Upper lobe of left lung (tissue), 6 donors: ENCODE data around the gene ALDH8A1. TPM values are rescaled to one million over a fixed set of nuclear protein-coding genes. Genes with fewer than 3 reads are reported as not detected.

ENCODE experiments used
- ATAC-seq, 2 donors: fragments of 200-7000 bp; cut with Tn5 transposase; one replicate each; pipeline ENCODE4 v1.9.1; 2022; ENCODE audit warnings: mild to moderate bottlenecking in 2 of 2, moderate library complexity in 2 of 2; ENCODE audit not compliant: low FRiP score in 2 of 2
- DNase-seq, 2 donors: peaks; one replicate each; pipeline ENCODE4 v3.0.0-alpha.2; 2019 to 2020
- H3K27ac ChIP-seq, 4 donors: fragments of 200-600 bp; sonication (generic); one replicate each; pipeline ENCODE4 v1.5.1; 2016 to 2019
- H3K27me3 ChIP-seq, 4 donors: fragments of 200-600 bp; sonication (generic); one replicate each; pipeline ENCODE4 v1.5.1; 2017 to 2019
- H3K36me3 ChIP-seq, 4 donors: fragments of 200-600 bp; sonication (generic); one replicate each; pipeline ENCODE4 v1.5.1; 2016 to 2019
- H3K4me1 ChIP-seq, 4 donors: fragments of 200-600 bp; sonication (generic); one replicate each; pipeline ENCODE4 v1.5.1; 2018 to 2019
- H3K4me3 ChIP-seq, 4 donors: fragments of 200-600 bp; sonication (generic); one replicate each; pipeline ENCODE4 v1.5.1; 2017 to 2019; ENCODE audit warnings: mild to moderate bottlenecking in 2 of 4, moderate library complexity in 1 of 4
- H3K9me3 ChIP-seq, 4 donors: fragments of 200-600 bp; sonication (generic); one replicate each; pipeline ENCODE4 v1.5.1; 2018 to 2019
- CTCF ChIP-seq, 6 experiments: fragments of 450-650 bp in 4 of 6; fragments of 200-600 bp in 2 of 6; sonication (generic) in 2 of 6; IDR thresholded peaks; one replicate each; pipeline ENCODE4 v1.5.1; 2016 to 2019; ENCODE audit warnings: antibody characterized with exemption in 6 of 6
- EP300 ChIP-seq, 4 donors: sonication (generic); formaldehyde crosslinking; IDR thresholded peaks; one replicate each; pipeline ENCODE4 v1.5.1; 2017; ENCODE audit warnings: antibody characterized with exemption in 4 of 4, control low read depth in 2 of 4
- POLR2A ChIP-seq, 4 donors: fragments of 450-650 bp; IDR thresholded peaks; one replicate each; pipeline ENCODE4 v1.5.1; 2016 to 2017; ENCODE audit warnings: antibody characterized with exemption in 4 of 4, mild to moderate bottlenecking in 2 of 4
- POLR2AphosphoS5 ChIP-seq, 2 donors: sonication (generic); formaldehyde crosslinking; IDR thresholded peaks; one replicate each; pipeline ENCODE4 v1.5.1; 2017; ENCODE audit warnings: antibody characterized with exemption in 2 of 2
- WGBS, 2 donors: methylation state at CpG; one replicate each; pipeline ENCODE4 v1.1.5; 2017 to 2018; 5-methylcytosine and 5-hydroxymethylcytosine counted together
- total RNA-seq, 6 donors: library from RNA; depleted of rRNA in 4 of 6; stranded (reverse); fragments of >200 nt in 4 of 6; gene quantifications; one replicate each; pipeline versions ENCODE4 v1.1.0 to v1.2.1, GENCODE V29; 2016 to 2021
- donor health status: DM: no; HTN: no; CAD: no; lungs with moderate emphysema.
- donor health status: DM: no; HTN: yes; CAD: no; lungs with severe emphysema.

ALDH8A1 gene
- total RNA-seq, 6 donors from 2014 or later, result 0.23 to 2.7 (median 0.69) TPM; not detected in 2

GRCh38 chr6:134943522-134944111 is 6.3 kb downstream of the ALDH8A1 start:
- Histone ChIP-seq H3K27me3 (no peaks in the 10 kb centered on the region), H3K4me1 (no peaks in the 10 kb centered on the region), H3K9me3 (no peaks in the 10 kb centered on the region), H3K4me3 (no peak overlapping the region), H3K36me3 (no peaks in the 10 kb centered on the region), H3K27ac (no peak overlapping the region)
- DNase-seq (peak in 1 of 2 donors; percentile 44), ATAC-seq (no peak)
- no peak for TF ChIP-seq POLR2A (IDR thresholded peaks at IDR 0.05)
- no peak for TF ChIP-seq EP300 (IDR thresholded peaks at IDR 0.05)
- no peak for TF ChIP-seq POLR2AphosphoS5 (IDR thresholded peaks at IDR 0.05)
- TF ChIP-seq CTCF (IDR thresholded peaks at IDR 0.05), result no peak
- 97 to 99% methylated on average over 9 of the region's 9 CpGs for WGBS, 2 donors

GRCh38 chr6:134938896-134939295 is 11.0 kb downstream of the ALDH8A1 start:
- Histone ChIP-seq H3K27me3 (no peaks in the 10 kb centered on the region), H3K9me3 (no peaks in the 10 kb centered on the region), H3K4me3 (no peak overlapping the region), H3K4me1 (no peaks in the 10 kb centered on the region), H3K36me3 (no peaks in the 10 kb centered on the region), H3K27ac (no peak overlapping the region)
- TF ChIP-seq POLR2A (IDR thresholded peaks at IDR 0.05) (no peak), CTCF (IDR thresholded peaks at IDR 0.05) (no peak), EP300 (IDR thresholded peaks at IDR 0.05) (no peak), POLR2AphosphoS5 (IDR thresholded peaks at IDR 0.05) (no peak)
- DNase-seq (no peak), ATAC-seq (no peak)
- WGBS, 2 donors, result 53 to 55% methylated on average over 5 of the region's 5 CpGs

- no peak overlapping the region for H3K4me3 ChIP-seq
- DNase-seq (no peak), ATAC-seq (peak; percentile 19 to 41)
- H3K4me1 ChIP-seq, result no peaks in the 10 kb centered on the region
- H3K27me3 ChIP-seq, result no peaks in the 10 kb centered on the region
- no peaks in the 10 kb centered on the region for H3K36me3 ChIP-seq
- 86 to 94% methylated on average over 5 of the region's 5 CpGs for WGBS, 2 donors
- TF ChIP-seq POLR2A (IDR thresholded peaks at IDR 0.05) (no peak), CTCF (IDR thresholded peaks at IDR 0.05) (no peak), EP300 (IDR thresholded peaks at IDR 0.05) (no peak), POLR2AphosphoS5 (IDR thresholded peaks at IDR 0.05) (no peak)
- no peak overlapping the region for H3K27ac ChIP-seq
- no peaks in the 10 kb centered on the region for H3K9me3 ChIP-seq
Measured at GRCh38 chr6:134937426-134937825, 12.5 kb downstream of the ALDH8A1 start.

GRCh38 chr6:134936931-134937330 is 13.0 kb downstream of the ALDH8A1 start:
- no peaks in the 10 kb centered on the region for H3K4me1 ChIP-seq
- no peak overlapping the region for H3K27ac ChIP-seq
- WGBS, 2 donors, result 76 to 77% methylated on average over 5 of the region's 5 CpGs
- no peak overlapping the region for H3K4me3 ChIP-seq
- H3K9me3 ChIP-seq, result no peaks in the 10 kb centered on the region
- TF ChIP-seq POLR2AphosphoS5 (IDR thresholded peaks at IDR 0.05), result no peak
- no peak for TF ChIP-seq CTCF (IDR thresholded peaks at IDR 0.05)
- no peak for TF ChIP-seq EP300 (IDR thresholded peaks at IDR 0.05)
- TF ChIP-seq POLR2A (IDR thresholded peaks at IDR 0.05), result no peak
- no peaks in the 10 kb centered on the region for H3K36me3 ChIP-seq
- no peaks in the 10 kb centered on the region for H3K27me3 ChIP-seq
- ATAC-seq (no peak), DNase-seq (no peak)

GRCh38 chr6:134936476-134936875 is 13.4 kb downstream of the ALDH8A1 start:
- ATAC-seq, result no peak
- Histone ChIP-seq H3K4me1 (no peaks in the 10 kb centered on the region), H3K4me3 (no peak overlapping the region), H3K36me3 (no peaks in the 10 kb centered on the region), H3K27me3 (no peaks in the 10 kb centered on the region), H3K27ac (no peak overlapping the region), H3K9me3 (no peaks in the 10 kb centered on the region)
- WGBS, 2 donors, result 87 to 98% methylated on average over 5 of the region's 5 CpGs
- TF ChIP-seq EP300 (IDR thresholded peaks at IDR 0.05) (no peak), POLR2AphosphoS5 (IDR thresholded peaks at IDR 0.05) (no peak), CTCF (IDR thresholded peaks at IDR 0.05) (no peak), POLR2A (IDR thresholded peaks at IDR 0.05) (no peak)
- no peak for DNase-seq
